Parathyroid adenoma (tissue), 2 donors: Measurements from ENCODE around the gene PTPRM.

Experiments used
- H2AFZ ChIP-seq: fragments of 300-600 bp; sonication (generic); one replicate; pipeline ENCODE4 v1.7.0; 2017; ENCODE audit warnings: antibody characterized with exemption, mild to moderate bottlenecking
- H3K27ac ChIP-seq: fragments of 300-600 bp; sonication (generic); one replicate; pipeline ENCODE4 v1.7.0; 2017
- H3K27me3 ChIP-seq: fragments of 300-600 bp; sonication (generic); one replicate; pipeline ENCODE4 v1.7.0; 2017; ENCODE audit warnings: low read length; ENCODE audit not compliant: control insufficient read depth, insufficient read depth
- H3K36me3 ChIP-seq: fragments of 300-600 bp; sonication (generic); one replicate; pipeline ENCODE4 v1.7.0; 2017; ENCODE audit warnings: low read length; ENCODE audit not compliant: control insufficient read depth, insufficient read depth
- H3K4me1 ChIP-seq: fragments of 300-600 bp; sonication (generic); one replicate; pipeline ENCODE4 v1.7.0; 2017; ENCODE audit warnings: control low read depth
- H3K4me2 ChIP-seq: fragments of 300-600 bp; sonication (generic); one replicate; pipeline ENCODE4 v1.7.0; 2017; ENCODE audit warnings: low read length
- H3K4me3 ChIP-seq: fragments of 300-600 bp; sonication (generic); one replicate; pipeline ENCODE4 v1.7.0; 2017; ENCODE audit warnings: low read depth, low read length
- H3K79me2 ChIP-seq: fragments of 300-600 bp; sonication (generic); one replicate; pipeline ENCODE4 v1.7.0; 2017; ENCODE audit warnings: control low read depth
- H3K9ac ChIP-seq: fragments of 300-600 bp; sonication (generic); one replicate; pipeline ENCODE4 v1.7.0; 2017; ENCODE audit warnings: mild to moderate bottlenecking
- H3K9me3 ChIP-seq: fragments of 300-600 bp; sonication (generic); one replicate; pipeline ENCODE4 v1.7.0; 2017; ENCODE audit warnings: low read length; ENCODE audit not compliant: control insufficient read depth
- TF ChIP-seq, protein P1 (sequence below): fragments of 300-600 bp; sonication (generic); IDR thresholded peaks from one replicate; pipeline ENCODE4 v1.7.0; 2017; ENCODE audit warnings: antibody characterized with exemption, mild to moderate bottlenecking
- donor health status: primary hyperparathyroidism.

Gene PTPRM

DNA sequence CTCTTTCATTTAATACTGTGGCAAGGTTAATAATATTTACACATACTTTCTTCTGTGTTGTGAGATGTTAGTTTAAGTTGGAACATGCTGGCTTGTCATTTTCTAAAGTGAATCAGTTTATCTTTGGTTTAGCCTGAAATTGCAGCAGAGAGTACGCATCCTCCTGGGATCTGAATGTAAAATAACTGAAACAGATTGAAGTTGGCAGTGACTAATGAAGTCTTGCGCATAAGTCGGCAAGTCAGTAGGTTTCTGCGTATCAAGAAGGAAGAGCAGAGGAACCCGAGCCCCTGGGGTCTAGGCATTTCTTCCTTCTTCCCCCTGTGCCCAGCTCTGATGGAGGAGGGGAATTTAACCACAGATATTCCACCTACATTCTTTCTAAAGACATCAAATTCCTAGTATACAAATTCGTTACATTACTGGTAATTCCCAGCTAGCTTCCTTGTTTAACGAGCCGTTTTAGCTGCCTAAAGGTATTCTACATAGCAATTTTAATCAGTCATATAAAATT lies 650.0 kb downstream of the PTPRM start:
- H3K9me3 ChIP-seq, result no peaks in the 10 kb centered on the region
- no peaks in the 10 kb centered on the region for H3K36me3 ChIP-seq
- TF ChIP-seq, protein P1, sequence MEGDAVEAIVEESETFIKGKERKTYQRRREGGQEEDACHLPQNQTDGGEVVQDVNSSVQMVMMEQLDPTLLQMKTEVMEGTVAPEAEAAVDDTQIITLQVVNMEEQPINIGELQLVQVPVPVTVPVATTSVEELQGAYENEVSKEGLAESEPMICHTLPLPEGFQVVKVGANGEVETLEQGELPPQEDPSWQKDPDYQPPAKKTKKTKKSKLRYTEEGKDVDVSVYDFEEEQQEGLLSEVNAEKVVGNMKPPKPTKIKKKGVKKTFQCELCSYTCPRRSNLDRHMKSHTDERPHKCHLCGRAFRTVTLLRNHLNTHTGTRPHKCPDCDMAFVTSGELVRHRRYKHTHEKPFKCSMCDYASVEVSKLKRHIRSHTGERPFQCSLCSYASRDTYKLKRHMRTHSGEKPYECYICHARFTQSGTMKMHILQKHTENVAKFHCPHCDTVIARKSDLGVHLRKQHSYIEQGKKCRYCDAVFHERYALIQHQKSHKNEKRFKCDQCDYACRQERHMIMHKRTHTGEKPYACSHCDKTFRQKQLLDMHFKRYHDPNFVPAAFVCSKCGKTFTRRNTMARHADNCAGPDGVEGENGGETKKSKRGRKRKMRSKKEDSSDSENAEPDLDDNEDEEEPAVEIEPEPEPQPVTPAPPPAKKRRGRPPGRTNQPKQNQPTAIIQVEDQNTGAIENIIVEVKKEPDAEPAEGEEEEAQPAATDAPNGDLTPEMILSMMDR, result no peak
- H3K4me1 ChIP-seq, result no peaks in the 10 kb centered on the region
- no peak overlapping the region for H2AFZ ChIP-seq
- no peak overlapping the region for H3K4me2 ChIP-seq
- H3K9ac ChIP-seq, result no peak overlapping the region
- no peaks in the 10 kb centered on the region for H3K79me2 ChIP-seq
- H3K4me3 ChIP-seq, result no peak overlapping the region
- no peak overlapping the region for H3K27ac ChIP-seq
- no peaks in the 10 kb centered on the region for H3K27me3 ChIP-seq

DNA sequence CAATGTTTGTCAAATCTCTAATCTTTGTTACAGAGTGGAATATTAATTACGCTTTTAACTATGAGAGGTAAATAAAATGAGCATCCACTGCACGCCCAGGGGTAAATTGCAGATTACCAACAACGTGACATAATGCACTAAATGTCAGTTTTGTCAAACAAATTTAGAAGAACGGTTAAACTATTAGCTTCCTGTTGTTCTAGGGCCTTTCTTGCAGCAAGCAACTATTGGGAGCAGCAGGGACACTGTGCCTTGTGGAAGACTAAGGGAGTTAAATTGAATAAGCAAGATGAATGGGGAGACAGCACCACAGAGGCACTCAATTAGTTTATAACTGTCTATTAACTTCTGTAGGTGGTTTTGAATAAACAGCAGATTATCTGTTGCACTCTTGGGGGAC lies 651.1 kb downstream of the PTPRM start:
- no peak overlapping the region for H3K4me2 ChIP-seq
- no peaks in the 10 kb centered on the region for H3K9me3 ChIP-seq
- no peak overlapping the region for H2AFZ ChIP-seq
- H3K27ac ChIP-seq, result no peak overlapping the region
- no peaks in the 10 kb centered on the region for H3K79me2 ChIP-seq
- TF ChIP-seq, protein P1, result no peak
- H3K36me3 ChIP-seq, result no peaks in the 10 kb centered on the region
- no peaks in the 10 kb centered on the region for H3K4me1 ChIP-seq
- no peaks in the 10 kb centered on the region for H3K27me3 ChIP-seq
- no peak overlapping the region for H3K4me3 ChIP-seq
- no peak overlapping the region for H3K9ac ChIP-seq

DNA sequence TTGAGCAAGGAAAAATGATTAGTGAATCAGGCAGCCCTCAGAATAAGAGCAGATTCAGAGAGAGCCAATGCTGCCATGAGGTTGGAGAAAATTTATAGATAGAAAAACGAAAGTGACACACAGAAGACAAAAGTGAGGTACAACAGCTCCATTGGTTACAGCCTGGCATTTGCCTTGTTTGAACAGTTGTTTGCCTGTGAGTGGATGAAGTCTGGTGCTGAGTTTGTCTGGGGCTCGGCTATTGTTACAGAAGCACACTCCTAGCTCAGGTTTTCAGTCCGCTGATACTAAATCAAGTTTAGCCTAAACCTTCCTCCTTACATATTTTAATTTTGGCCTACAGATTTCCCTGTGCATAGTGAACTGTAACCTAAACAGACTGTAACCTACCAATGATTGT lies 654.3 kb downstream of the PTPRM start:
- Histone ChIP-seq H2AFZ (no peak overlapping the region), H3K4me3 (no peak overlapping the region), H3K9ac (no peak overlapping the region), H3K36me3 (no peaks in the 10 kb centered on the region), H3K27ac (no peak overlapping the region), H3K27me3 (no peaks in the 10 kb centered on the region), H3K9me3 (no peaks in the 10 kb centered on the region), H3K4me1 (no peaks in the 10 kb centered on the region), H3K4me2 (no peak overlapping the region), H3K79me2 (no peaks in the 10 kb centered on the region)
- TF ChIP-seq, protein P1, result no peak

DNA sequence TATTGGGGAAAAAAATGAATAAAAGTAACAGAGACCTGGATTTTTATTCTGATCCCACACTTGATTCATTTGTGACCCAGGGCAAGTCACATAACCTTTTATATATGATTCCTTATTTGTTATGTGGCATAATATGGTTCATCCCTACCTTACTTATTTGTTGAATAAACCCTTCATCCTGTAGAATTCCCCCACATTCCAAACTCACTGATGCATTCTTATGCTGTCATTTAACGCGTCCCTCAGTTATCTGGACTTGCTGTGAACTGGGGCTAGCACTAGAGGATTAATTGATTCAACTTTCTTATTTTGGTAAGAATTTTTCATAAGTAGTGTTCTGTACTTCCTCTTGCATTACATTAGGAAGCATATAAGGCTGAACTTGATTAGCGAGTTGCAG lies 657.5 kb downstream of the PTPRM start:
- Histone ChIP-seq H3K9me3 (no peaks in the 10 kb centered on the region), H3K27ac (no peak overlapping the region), H3K27me3 (no peaks in the 10 kb centered on the region), H3K4me1 (no peaks in the 10 kb centered on the region), H3K9ac (no peak overlapping the region), H3K36me3 (no peaks in the 10 kb centered on the region), H3K4me2 (no peak overlapping the region), H3K4me3 (no peak overlapping the region), H3K79me2 (no peaks in the 10 kb centered on the region), H2AFZ (no peak overlapping the region)
- TF ChIP-seq, protein P1, result no peak

DNA sequence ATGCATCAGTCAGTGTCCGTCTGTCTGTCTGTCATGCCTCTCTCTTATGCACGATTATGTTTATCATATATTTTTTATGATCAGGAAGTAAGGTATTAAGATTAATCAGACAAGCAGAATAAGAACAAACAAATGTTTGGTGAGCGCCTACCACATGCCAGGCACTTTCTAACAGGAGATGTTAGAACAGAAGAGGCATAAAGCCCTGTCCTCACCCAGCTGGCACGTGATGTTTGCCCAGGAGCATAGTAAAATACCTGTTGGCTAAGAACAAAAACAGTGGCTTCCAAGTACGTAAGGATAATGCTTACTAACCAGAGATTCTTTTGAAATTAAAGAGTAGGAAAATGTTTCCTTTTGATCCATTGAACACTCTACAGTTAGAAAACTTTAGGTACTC lies 661.9 kb downstream of the PTPRM start:
- no peak overlapping the region for H3K9ac ChIP-seq
- no peaks in the 10 kb centered on the region for H3K9me3 ChIP-seq
- H3K27ac ChIP-seq, result no peak overlapping the region
- no peak overlapping the region for H3K4me3 ChIP-seq
- no peaks in the 10 kb centered on the region for H3K36me3 ChIP-seq
- H2AFZ ChIP-seq, result no peak overlapping the region
- TF ChIP-seq, protein P1, result no peak
- no peak overlapping the region for H3K4me2 ChIP-seq
- H3K4me1 ChIP-seq, result no peaks in the 10 kb centered on the region
- H3K27me3 ChIP-seq, result no peaks in the 10 kb centered on the region
- no peaks in the 10 kb centered on the region for H3K79me2 ChIP-seq
